Limb (tissue), 2 donors: ENCODE data around the gene LRCH3.
"Not testable (repeated sequence)": the region's sequence is repeated elsewhere in the genome, so short reads cannot be mapped to it uniquely, and the experiment has no call there.

Source experiments
- DNase-seq, 2 donors: peaks; one replicate each; pipeline ENCODE4 v3.0.0-alpha.2; 2016; ENCODE audit errors: extremely low spot score in 2 of 2

The LRCH3 gene

DNA sequence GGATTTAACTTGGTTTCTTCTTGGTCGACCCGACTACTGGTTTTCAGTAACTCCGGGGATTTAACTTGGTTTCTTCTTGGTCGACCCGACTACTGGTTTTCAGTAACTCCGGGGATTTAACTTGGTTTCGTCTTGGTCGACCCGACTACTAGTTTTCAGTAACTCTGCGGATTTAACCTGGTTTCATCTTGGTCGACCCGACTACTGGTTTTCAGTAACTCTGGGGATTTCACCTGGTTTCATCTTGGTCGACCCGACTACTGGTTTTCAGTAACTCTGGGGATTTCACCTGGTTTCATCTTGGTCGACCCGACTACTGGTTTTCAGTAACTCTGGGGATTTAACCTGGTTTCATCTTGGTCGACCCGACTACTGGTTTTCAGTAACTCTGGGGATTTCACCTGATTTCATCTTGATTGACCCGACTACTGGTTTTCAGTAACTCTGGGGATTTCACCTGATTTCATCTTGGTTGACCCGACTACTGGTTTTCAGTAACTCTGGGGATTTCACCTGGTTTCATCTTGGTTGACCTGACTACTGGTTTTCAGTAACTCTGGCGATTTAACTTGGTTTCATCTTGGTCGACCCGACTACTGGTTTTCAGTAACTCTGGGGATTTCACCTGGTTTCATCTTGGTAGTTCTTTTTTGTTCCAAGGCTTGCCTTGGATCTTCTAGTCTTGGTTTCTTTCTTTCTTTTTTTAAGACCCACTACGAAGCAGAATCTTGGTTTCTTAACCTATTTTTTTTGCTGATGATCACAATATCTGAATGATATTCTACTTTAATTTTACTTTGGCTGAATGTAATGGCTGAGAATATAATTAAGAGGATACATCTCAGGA lies 130.6 kb downstream of the LRCH3 start:
- DNase-seq: not testable (repeated sequence)

DNA sequence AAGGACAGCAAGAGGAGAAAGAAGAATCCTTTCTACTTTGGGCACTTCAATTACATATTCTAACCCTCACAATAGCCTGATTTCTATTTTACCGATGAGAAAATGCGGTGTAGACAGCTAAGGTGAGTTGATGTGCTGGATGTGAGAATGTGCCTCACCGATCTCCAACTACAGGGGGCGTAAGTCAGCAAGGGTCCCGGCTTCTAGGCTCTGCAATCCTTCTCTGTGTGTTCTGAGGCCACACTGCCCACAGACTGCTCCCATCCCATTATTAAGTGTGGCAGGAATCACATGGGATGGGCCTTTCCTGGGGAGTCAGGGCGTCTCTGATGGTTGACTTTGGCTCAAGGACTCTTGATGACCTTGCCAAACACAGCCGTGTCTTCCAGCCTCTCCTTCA lies 135.4 kb downstream of the LRCH3 start:
- DNase-seq: no peak

DNA sequence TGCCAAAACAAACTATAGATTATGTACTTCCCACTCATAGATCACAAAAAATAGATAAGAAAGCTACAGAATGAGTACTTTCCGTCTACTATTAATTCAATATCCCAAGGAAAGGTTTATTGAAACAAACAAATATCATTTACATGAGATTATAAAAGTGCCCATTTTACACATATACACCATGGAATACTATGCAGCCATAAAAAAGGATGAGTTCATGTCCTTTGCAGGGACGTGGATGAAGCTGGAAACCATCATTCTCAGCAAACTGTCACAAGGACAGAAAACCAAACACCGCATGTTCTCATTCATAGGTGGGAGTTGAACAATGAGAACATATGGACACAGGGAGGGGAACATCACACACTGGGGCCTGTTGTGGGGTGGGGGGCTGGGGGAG lies 136.5 kb downstream of the LRCH3 start:
- DNase-seq: not testable (repeated sequence)

- no peak for DNase-seq
Observed at GRCh38 chr3:197936819-197937384, 145.8 kb downstream of the LRCH3 start.
